Loucy (cell line): ENCODE results near the gene NAA38.

Experiments used
- CTCF ChIP-seq: fragments of 200-600 bp; sonication (generic); conservative IDR thresholded peaks from 2 replicates; pipeline ENCODE4 v1.5.1; 2014; ENCODE audit warnings: mild to moderate bottlenecking, antibody characterized with exemption, low read length
- EZH2phosphoT487 ChIP-seq: fragments of 200-600 bp; IDR thresholded peaks from 2 replicates; pipeline ENCODE4 v1.6.1; 2018; ENCODE audit warnings: antibody characterized with exemption, mild to moderate bottlenecking, moderate library complexity, borderline replicate concordance

GRCh38 chr17:7855660-7856010 is 1.7 kb downstream of the NAA38 start:
- TF ChIP-seq CTCF (no peak), EZH2phosphoT487 (no peak)
